HCT116 (cell line): Measurements from ENCODE around the gene RPL6. TPM values are rescaled to one million over a fixed set of nuclear protein-coding genes. Genes with fewer than 3 reads are reported as not detected.

ENCODE experiments used
- ATAC-seq: fragments of 200-7000 bp; cut with Tn5 transposase; 2 replicates; pipeline ENCODE4 v1.9.1; 2020; ENCODE audit warnings: mild to moderate bottlenecking, moderate library complexity
- BruUV-seq: library from RNA; stranded (reverse); fragments of 400-500 nt; replicated peaks from 2 replicates; lab custom pipeline; 2021; lab: Mats Ljungman, UMichigan
- CTCF ChIA-PET: fragments of 300-600 bp; sonication (Branson Sonifier 250); formaldehyde crosslinking; loops from one replicate; lab custom pipeline; 2021; ENCODE audit warnings: antibody characterized with exemption; lab: Charles Lee
- POLR2A ChIA-PET: fragments of 300-600, 350-600 bp; sonication (Branson Sonifier 250); formaldehyde crosslinking; loops from one replicate; lab custom pipeline; 2021; ENCODE audit warnings: antibody characterized with exemption; lab: Charles Lee
- RAD21 ChIA-PET, 2 experiments: fragments of 300-600 bp; sonication (Branson Sonifier 250); formaldehyde crosslinking; loops; one replicate each; lab custom pipeline; 2023; ENCODE audit warnings: low total read pairs in 2 of 2; ENCODE audit not compliant: uncharacterized antibody in 2 of 2, unreplicated experiment in 2 of 2, low non-redundant PET in 1 of 2; lab: Charles Lee
- DNase-seq: peaks from one replicate; pipeline ENCODE4 v3.0.0-alpha.2; 2010; ENCODE audit warnings: low read depth, low spot score
- H2AFZ ChIP-seq: fragments of 200-600 bp; shearing (Covaris generic), sonication (generic); 2 replicates; pipeline ENCODE4 v1.6.1; 2017; ENCODE audit warnings: low read depth, mixed run types, mixed read lengths, antibody characterized with exemption, low read length; ENCODE audit not compliant: poor library complexity, severe bottlenecking
- H3K27ac ChIP-seq: 2 replicates; pipeline ENCODE4 v1.5.1; 2012; ENCODE audit warnings: low read depth, low read length
- H3K27me3 ChIP-seq: fragments of 200-600 bp; sonication (generic); 2 replicates; pipeline ENCODE4 v1.6.1; 2016; ENCODE audit warnings: mixed run types, low read length, mixed read lengths; ENCODE audit not compliant: insufficient read depth
- H3K36me3 ChIP-seq, 2 experiments: fragments of 200-500 bp in 1 of 2; fragments of 200-600 bp in 1 of 2; sonication (Bioruptor generic) in 1 of 2; sonication (generic) in 1 of 2; 2 replicates each; pipeline versions ENCODE4 v1.5.1 to v1.6.1; 2014 to 2016; ENCODE audit warnings: low read length in 2 of 2, inconsistent platforms in 1 of 2, mixed read lengths in 1 of 2, mixed run types in 1 of 2; ENCODE audit not compliant: insufficient read depth in 2 of 2, control insufficient read depth in 1 of 2
- H3K4me1 ChIP-seq, 2 experiments: fragments of 200-600 bp in 1 of 2; sonication (generic) in 1 of 2; 2 replicates each; pipeline versions ENCODE4 v1.5.1 to v1.6.1; 2012 to 2017; ENCODE audit warnings: low read length in 2 of 2, inconsistent platforms in 1 of 2, mild to moderate bottlenecking in 1 of 2, mixed read lengths in 1 of 2, mixed run types in 1 of 2, moderate library complexity in 1 of 2; ENCODE audit not compliant: insufficient read depth in 2 of 2, control insufficient read depth in 1 of 2
- H3K4me2 ChIP-seq: fragments of 200-600 bp; sonication (generic); 2 replicates; pipeline ENCODE4 v1.6.1; 2017; ENCODE audit warnings: mixed run types, low read length, mixed read lengths
- H3K4me3 ChIP-seq, 2 experiments: fragments of 200-600 bp in 1 of 2; sonication (generic) in 1 of 2; replicated peaks in 1 of 2; 2 replicates each; pipeline ENCODE4 v1.5.1; 2011 to 2016; ENCODE audit warnings: low read length in 2 of 2, control low read depth in 1 of 2, low read depth in 1 of 2, mild to moderate bottlenecking in 1 of 2, mixed read lengths in 1 of 2, mixed run types in 1 of 2
- H3K79me2 ChIP-seq: fragments of 200-600 bp; sonication (generic); 2 replicates; pipeline ENCODE4 v1.6.1; 2017; ENCODE audit warnings: mild to moderate bottlenecking, mixed run types, low read length, moderate library complexity, mixed read lengths; ENCODE audit not compliant: insufficient read depth
- H3K9ac ChIP-seq: fragments of 200-600 bp; sonication (generic); 2 replicates; pipeline ENCODE4 v1.6.1; 2016; ENCODE audit warnings: low read length, mixed read lengths
- H3K9me2 ChIP-seq: fragments of 200-600 bp; sonication (generic), shearing (Covaris generic); 2 replicates; pipeline ENCODE4 v1.6.1; 2017; ENCODE audit warnings: mixed run types, mild to moderate bottlenecking, moderate library complexity; ENCODE audit not compliant: insufficient read depth
- H3K9me3 ChIP-seq, 2 experiments: fragments of 200-500 bp in 1 of 2; fragments of 200-600 bp in 1 of 2; sonication (Bioruptor generic) in 1 of 2; sonication (generic) in 1 of 2; 2 replicates each; pipeline ENCODE4 v1.6.1; 2014 to 2017; ENCODE audit warnings: low read length in 2 of 2, mixed read lengths in 2 of 2, inconsistent platforms in 1 of 2, low read depth in 1 of 2, mild to moderate bottlenecking in 1 of 2, mixed run types in 1 of 2, moderate library complexity in 1 of 2; ENCODE audit not compliant: control insufficient read depth in 1 of 2, insufficient read depth in 1 of 2
- H4K20me1 ChIP-seq: fragments of 200-600 bp; sonication (generic), shearing (Covaris generic); 2 replicates; pipeline ENCODE4 v1.6.1; 2017; ENCODE audit warnings: mixed run types, mild to moderate bottlenecking, moderate library complexity; ENCODE audit not compliant: insufficient read depth
- ATF3 ChIP-seq: IDR thresholded peaks from 2 replicates; pipeline ENCODE4 v1.6.1; 2012
- CEBPB ChIP-seq: IDR thresholded peaks from 2 replicates; pipeline ENCODE4 v1.6.1; 2012; ENCODE audit warnings: low read depth
- EGR1 ChIP-seq: IDR thresholded peaks from 2 replicates; pipeline ENCODE4 v1.6.1; 2012; ENCODE audit warnings: low read depth
- FOSL1 ChIP-seq: IDR thresholded peaks from 2 replicates; pipeline ENCODE4 v1.6.1; 2012; ENCODE audit warnings: low read depth
- JUND ChIP-seq: IDR thresholded peaks from 2 replicates; pipeline ENCODE4 v1.6.1; 2012
- RAD21 ChIP-seq: IDR thresholded peaks from 2 replicates; pipeline ENCODE4 v1.6.1; 2012; ENCODE audit warnings: low read depth, mild to moderate bottlenecking
- SIN3A ChIP-seq: IDR thresholded peaks from 2 replicates; pipeline ENCODE4 v1.6.1; 2012; ENCODE audit warnings: low read depth
- SP1 ChIP-seq: IDR thresholded peaks from 2 replicates; pipeline ENCODE4 v1.6.1; 2012; ENCODE audit warnings: low read depth
- SRF ChIP-seq: IDR thresholded peaks from 2 replicates; pipeline ENCODE4 v1.6.1; 2012; ENCODE audit warnings: low read depth
- TCF7L2 ChIP-seq: IDR thresholded peaks from 2 replicates; pipeline ENCODE4 v1.7.0; 2011; ENCODE audit warnings: borderline replicate concordance, inconsistent platforms; ENCODE audit not compliant: insufficient read depth, insufficient read length; ENCODE audit errors: extremely low read depth
- YY1 ChIP-seq: IDR thresholded peaks from 2 replicates; pipeline ENCODE4 v1.6.1; 2011; ENCODE audit warnings: low read length, low read depth, moderate library complexity, mild to moderate bottlenecking; ENCODE audit not compliant: insufficient replicate concordance; ENCODE audit errors: extremely low read depth
- ZBTB33 ChIP-seq: IDR thresholded peaks from 2 replicates; pipeline ENCODE4 v1.6.1; 2011; ENCODE audit warnings: mild to moderate bottlenecking, low read length, moderate library complexity; ENCODE audit not compliant: insufficient replicate concordance; ENCODE audit errors: extremely low read depth
- ZFX ChIP-seq: fragments of 450-650 bp; IDR thresholded peaks from 2 replicates; pipeline ENCODE4 v1.6.1; 2017
- intact Hi-C: fragments of 100-400 bp; cut with micrococcal nuclease; formaldehyde crosslinking; loops from 2 replicates; pipeline ENCODE4 v1.10.0; 2022
- total RNA-seq: library from RNA; stranded (reverse); gene quantifications from one replicate; pipeline ENCODE4 v1.2.1, GENCODE V29; 2021; ENCODE audit not compliant: unreplicated experiment

The RPL6 gene
- total RNA-seq, 1 experiment from 2014 or later = 1,845 TPM

- H3K4me3 ChIP-seq = no peak overlapping the region
- ATAC-seq (no peak), DNase-seq (no peak)
- peaks cover 28% of the 10 kb centered on the region; the same call in 1 of the 2 replicates for H4K20me1 ChIP-seq
- ChIA-PET CTCF (no interaction called here), RAD21 (no interaction called here), POLR2A (no interaction called here)
- no peaks in the 10 kb centered on the region for H3K27me3 ChIP-seq
- no TSS peak for BruUV-seq
- no peaks in the 10 kb centered on the region for H3K9me3 ChIP-seq
- H2AFZ ChIP-seq = no peak overlapping the region
- H3K79me2 ChIP-seq = peaks cover 38% of the 10 kb centered on the region
- H3K36me3 ChIP-seq = peaks cover 32 to 46% of the 10 kb centered on the region in 2 experiments
- no peaks in the 10 kb centered on the region for H3K9me2 ChIP-seq
- no peak overlapping the region; the same call in 1 of the 2 replicates for H3K4me2 ChIP-seq
- no peak overlapping the region for H3K27ac ChIP-seq
- no peak overlapping the region for H3K9ac ChIP-seq
- intact Hi-C loops = no loop called here
- no peak for TF ChIP-seq SIN3A
- no peak for TF ChIP-seq SP1
- no peak for TF ChIP-seq CEBPB
- TF ChIP-seq SRF = no peak
- no peak for TF ChIP-seq ZFX
- TF ChIP-seq FOSL1 = no peak
- TF ChIP-seq ZBTB33 = no peak
- TF ChIP-seq ATF3 = no peak
- no peak for TF ChIP-seq YY1
- TF ChIP-seq JUND = no peak
- TF ChIP-seq EGR1 = no peak
- no peak for TF ChIP-seq RAD21
- TF ChIP-seq TCF7L2 = no peak
- H3K4me1 ChIP-seq = peaks cover 3 to 16% of the 10 kb centered on the region in 2 experiments; a peak in 2 of 4 replicates
Measured at GRCh38 chr12:112406519-112407488, 2.6 kb downstream of the RPL6 start.
